ENCODE results near the gene ZNF777. TPM values are rescaled to one million over a fixed set of nuclear protein-coding genes. Genes with fewer than 3 reads are reported as not detected.
"Not testable (repeated sequence)": the region's sequence is repeated elsewhere in the genome, so short reads cannot be mapped to it uniquely, and the experiment has no call there.

The ZNF777 gene
- total and polyA plus RNA-seq, 2 donors (not counting 1 experiment from before 2014, with no cell fraction given), result 4.1 to 4.9 TPM

GRCh38 chr7:149414745-149415390 is 46.0 kb downstream of the ZNF777 start:
- Histone ChIP-seq H3K4me2 (ENCODE audit: extremely low read depth, insufficient read depth, low read length) (no peak overlapping the region), H3K4me1 (ENCODE audit: control insufficient read depth, extremely low read depth, insufficient read depth, low read length) (no peaks in the 10 kb centered on the region), H4K20me1 (ENCODE audit: control insufficient read depth, extremely low read depth, insufficient read depth, low read length) (no peaks in the 10 kb centered on the region), H3K9ac (ENCODE audit: insufficient read depth, low read length) (no peak overlapping the region), H2AFZ (ENCODE audit: low read length) (peak overlapping the region; percentile 45), H3K36me3 (ENCODE audit: control insufficient read depth, insufficient read depth, low read length) (no peaks in the 10 kb centered on the region), H3K4me3 (replicated peaks in 1 of 4; ENCODE audit: control extremely low read depth in 1 of 4, insufficient read depth in 1 of 4, low read depth in 3 of 4, low read length in 4 of 4) (peak overlapping the region in 3 of 4 experiments; percentile 4 to 43 (median 35)), H3K79me2 (ENCODE audit: control insufficient read depth, insufficient read depth, low read length) (no peaks in the 10 kb centered on the region), H3K27ac (ENCODE audit: insufficient read depth, low read length) (no peak overlapping the region), H3K9me3 (ENCODE audit: control insufficient read depth, insufficient read depth, low read depth, low read length) (no peaks in the 10 kb centered on the region), H3K27me3 (ENCODE audit: control insufficient read depth, insufficient read depth, low read length) (no peaks in the 10 kb centered on the region)
- peak; percentile 80 to 84 for DNase-seq (ENCODE audit: low read depth in 2 of 2)
- TF ChIP-seq CTCF (conservative IDR thresholded peaks at IDR 0.05 in 1 of 2, IDR thresholded peaks at IDR 0.05 in 1 of 2; ENCODE audit: low read depth in 1 of 2, low read length in 2 of 2) (no peak), EZH2 (IDR thresholded peaks at IDR 0.05; ENCODE audit: low read length, missing control alignments) (no peak)

DNA sequence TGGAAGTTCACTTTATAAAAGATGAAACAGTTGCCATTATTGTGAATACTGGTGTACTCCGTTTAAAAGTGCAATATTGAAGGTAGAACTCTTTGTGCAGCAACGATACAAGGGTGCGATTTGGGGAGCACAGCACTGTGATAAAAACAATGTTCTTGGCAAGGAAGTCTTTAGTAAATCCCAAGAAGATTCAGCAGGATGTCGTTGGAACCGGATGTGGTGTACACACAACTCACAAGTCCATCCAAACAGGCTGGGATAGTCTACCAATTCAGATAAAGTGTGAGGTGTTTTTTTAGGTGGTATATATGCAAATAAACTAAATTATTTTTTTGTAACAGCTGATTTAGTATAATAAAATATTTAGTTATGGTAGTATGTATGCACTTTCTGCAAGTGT is 46.7 kb downstream of the ZNF777 start:
- no peaks in the 10 kb centered on the region for H3K27me3 ChIP-seq (ENCODE audit: control insufficient read depth, insufficient read depth, low read length)
- no peaks in the 10 kb centered on the region for H3K9me3 ChIP-seq (ENCODE audit: control insufficient read depth, insufficient read depth, low read depth, low read length)
- H3K4me2 ChIP-seq (ENCODE audit: extremely low read depth, insufficient read depth, low read length), result no peak overlapping the region
- no peak overlapping the region for H2AFZ ChIP-seq (ENCODE audit: low read length)
- H3K4me1 ChIP-seq (ENCODE audit: control insufficient read depth, extremely low read depth, insufficient read depth, low read length), result no peaks in the 10 kb centered on the region
- no peak overlapping the region for H3K27ac ChIP-seq (ENCODE audit: insufficient read depth, low read length)
- TF ChIP-seq CTCF (conservative IDR thresholded peaks at IDR 0.05 in 1 of 2, IDR thresholded peaks at IDR 0.05 in 1 of 2; ENCODE audit: low read depth in 1 of 2, low read length in 2 of 2) (no peak), EZH2 (IDR thresholded peaks at IDR 0.05; ENCODE audit: low read length, missing control alignments) (no peak)
- no peak overlapping the region for H3K4me3 ChIP-seq (replicated peaks in 1 of 4; ENCODE audit: control extremely low read depth in 1 of 4, insufficient read depth in 1 of 4, low read depth in 3 of 4, low read length in 4 of 4)
- H3K9ac ChIP-seq (ENCODE audit: insufficient read depth, low read length), result no peak overlapping the region
- no peaks in the 10 kb centered on the region for H4K20me1 ChIP-seq (ENCODE audit: control insufficient read depth, extremely low read depth, insufficient read depth, low read length)
- no peaks in the 10 kb centered on the region for H3K36me3 ChIP-seq (ENCODE audit: control insufficient read depth, insufficient read depth, low read length)
- no peak for DNase-seq (ENCODE audit: low read depth in 2 of 2)
- H3K79me2 ChIP-seq (ENCODE audit: control insufficient read depth, insufficient read depth, low read length), result no peaks in the 10 kb centered on the region

- not testable (repeated sequence) for DNase-seq (ENCODE audit: low read depth in 2 of 2); H3K36me3 ChIP-seq (ENCODE audit: control insufficient read depth, insufficient read depth, low read length); H3K27me3 ChIP-seq (ENCODE audit: control insufficient read depth, insufficient read depth, low read length); H3K9me3 ChIP-seq (ENCODE audit: control insufficient read depth, insufficient read depth, low read depth, low read length); H3K4me1 ChIP-seq (ENCODE audit: control insufficient read depth, extremely low read depth, insufficient read depth, low read length); H2AFZ ChIP-seq (ENCODE audit: low read length); H3K4me3 ChIP-seq (replicated peaks in 1 of 4; ENCODE audit: control extremely low read depth in 1 of 4, insufficient read depth in 1 of 4, low read depth in 3 of 4, low read length in 4 of 4); H3K4me2 ChIP-seq (ENCODE audit: extremely low read depth, insufficient read depth, low read length); H3K9ac ChIP-seq (ENCODE audit: insufficient read depth, low read length); H4K20me1 ChIP-seq (ENCODE audit: control insufficient read depth, extremely low read depth, insufficient read depth, low read length); H3K27ac ChIP-seq (ENCODE audit: insufficient read depth, low read length); H3K79me2 ChIP-seq (ENCODE audit: control insufficient read depth, insufficient read depth, low read length)
Observed at GRCh38 chr7:149413083-149413482, 47.8 kb downstream of the ZNF777 start.

Data from fibroblast of lung (primary cell).